Thymus (tissue), 14 donors: Measurements from ENCODE around the gene AMD1. TPM values are rescaled to one million over a fixed set of nuclear protein-coding genes. Genes with fewer than 3 reads are reported as not detected.
"Not testable (repeated sequence)": the region's sequence is repeated elsewhere in the genome, so short reads cannot be mapped to it uniquely, and the experiment has no call there.

Experiments used
- DNase-seq, 9 donors: peaks; one replicate each; pipeline ENCODE4 v3.0.0-alpha.2; 2013; ENCODE audit warnings: low spot score in 9 of 9, low read depth in 6 of 9, missing footprints in 1 of 9
- H3K27ac ChIP-seq, 2 donors: one replicate each; pipeline ENCODE4 v1.5.1; 2013; ENCODE audit warnings: control low read depth in 1 of 2, low read depth in 1 of 2, low read length in 1 of 2, mild to moderate bottlenecking in 1 of 2, moderate library complexity in 1 of 2
- H3K27me3 ChIP-seq, 2 donors: one replicate each; pipeline ENCODE4 v1.5.1; 2013; ENCODE audit warnings: low read length in 1 of 2; ENCODE audit not compliant: control insufficient read depth in 2 of 2, insufficient read depth in 1 of 2
- H3K36me3 ChIP-seq, 2 donors: one replicate each; pipeline ENCODE4 v1.5.1; 2013; ENCODE audit warnings: low read length in 1 of 2, mild to moderate bottlenecking in 1 of 2, moderate library complexity in 1 of 2; ENCODE audit not compliant: control insufficient read depth in 2 of 2, insufficient read depth in 2 of 2
- H3K4me1 ChIP-seq, 2 donors: one replicate each; pipeline ENCODE4 v1.5.1; 2013; ENCODE audit warnings: low read length in 2 of 2; ENCODE audit not compliant: control insufficient read depth in 2 of 2, insufficient read depth in 2 of 2
- H3K4me3 ChIP-seq, 2 donors: one replicate each; pipeline ENCODE4 v1.5.1; 2013; ENCODE audit warnings: low read length in 2 of 2, control low read depth in 1 of 2, mild to moderate bottlenecking in 1 of 2
- H3K9me3 ChIP-seq, 2 donors: one replicate each; pipeline ENCODE4 v1.5.1; 2013; ENCODE audit warnings: low read length in 1 of 2, mild to moderate bottlenecking in 1 of 2; ENCODE audit not compliant: control insufficient read depth in 2 of 2, insufficient read depth in 1 of 2
- WGBS: extraction: QIAGEN DNeasy Blood & Tissue Kit; methylation state at CpG from one replicate; pipeline ENCODE4 v1.1.7; 2013; 5-methylcytosine and 5-hydroxymethylcytosine counted together
- long read RNA-seq, 10 donors: transcript quantifications; one replicate each; lab custom pipeline, GENCODE V29; 2026
- polyA plus RNA-seq: library from polyadenylated mRNA; stranded (reverse); fragments of 200-250 nt; gene quantifications from one replicate; pipeline ENCODE4 v1.2.3, GENCODE V29; 2013
- total RNA-seq: library from RNA; stranded (reverse); fragments of 120-200 nt; gene quantifications from one replicate; pipeline ENCODE4 v1.2.4, GENCODE V29; 2013
- donor health status: healthy.

Gene AMD1
- 61.4 TPM for total RNA-seq
- polyA plus RNA-seq: 51.9 TPM
- long read RNA-seq, donor 1, partial matches to known transcripts: 0 of 4 reads
- long read RNA-seq, donor 1, other reads (novel, unspliced or antisense): 0 of 4 reads
- long read RNA-seq, donor 2: 0 reads
- long read RNA-seq, donor 3, full-length matches to known transcripts: 33 of 33 reads
- long read RNA-seq, donor 3, partial matches to known transcripts: 0 of 33 reads
- long read RNA-seq, donor 3, other reads (novel, unspliced or antisense): 0 of 33 reads
- long read RNA-seq, donor 4, transcript AMD1-204 (9 exons, 3,438 nt): major isoform, 17 of 18 reads
- long read RNA-seq, donor 4, partial matches to known transcripts: 0 of 18 reads
- long read RNA-seq, donor 4, other reads (novel, unspliced or antisense): 0 of 18 reads
- long read RNA-seq, donor 5, full-length matches to known transcripts: 32 of 32 reads
- long read RNA-seq, donor 5, partial matches to known transcripts: 0 of 32 reads
- long read RNA-seq, donor 5, other reads (novel, unspliced or antisense): 0 of 32 reads
- long read RNA-seq, donor 6, full-length matches to known transcripts: 10 of 10 reads
- long read RNA-seq, donor 6, partial matches to known transcripts: 0 of 10 reads
- long read RNA-seq, donor 6, other reads (novel, unspliced or antisense): 0 of 10 reads
- long read RNA-seq, donor 7, full-length matches to known transcripts: 27 of 27 reads
- long read RNA-seq, donor 7, partial matches to known transcripts: 0 of 27 reads
- long read RNA-seq, donor 7, other reads (novel, unspliced or antisense): 0 of 27 reads
- long read RNA-seq, donor 8, full-length matches to known transcripts: 12 of 12 reads
- long read RNA-seq, donor 8, partial matches to known transcripts: 0 of 12 reads
- long read RNA-seq, donor 8, other reads (novel, unspliced or antisense): 0 of 12 reads
- long read RNA-seq, donor 9, full-length matches to known transcripts: 25 of 25 reads
- long read RNA-seq, donor 9, partial matches to known transcripts: 0 of 25 reads
- long read RNA-seq, donor 9, other reads (novel, unspliced or antisense): 0 of 25 reads
- long read RNA-seq, donor 10, full-length matches to known transcripts: 17 of 17 reads
- long read RNA-seq, donor 10, partial matches to known transcripts: 0 of 17 reads
- long read RNA-seq, donor 10, other reads (novel, unspliced or antisense): 0 of 17 reads

- Histone ChIP-seq H3K4me1 (peaks cover 9 to 14% of the 10 kb centered on the region in 2 donors), H3K27ac (peak within 1 kb of the TSS; percentile 92 to 94), H3K27me3 (no peaks in the 10 kb centered on the region), H3K9me3 (peaks cover 0 to 3% of the 10 kb centered on the region in 2 donors), H3K4me3 (peak within 1 kb of the TSS; percentile 85 to 88), H3K36me3 (no peaks in the 10 kb centered on the region)
- DNase-seq: peak; percentile 94 to 99 (median 97)
- under 1% methylated on average over 59 of the region's 59 CpGs for WGBS
Measured at GRCh38 chr6:110873981-110874879, at the start of gene AMD1. Gene AMD1, plus strand, starts transcription at chr6:110874785. Its CDS starts 321 bp downstream, at chr6:110875106.

GRCh38 chr6:110826236-110827129 is 48.1 kb upstream of the AMD1 start:
- H3K27ac ChIP-seq: peak overlapping the region in 1 of 2 donors; percentile 15
- H3K4me3 ChIP-seq: no peak overlapping the region
- no peaks in the 10 kb centered on the region for H3K4me1 ChIP-seq
- no peaks in the 10 kb centered on the region for H3K27me3 ChIP-seq
- WGBS: 85% methylated on average over 9 of the region's 9 CpGs
- H3K9me3 ChIP-seq: no peaks in the 10 kb centered on the region
- H3K36me3 ChIP-seq: no peaks in the 10 kb centered on the region
- no peak for DNase-seq

- no peak for DNase-seq
- Histone ChIP-seq H3K27ac (no peak overlapping the region), H3K36me3 (no peaks in the 10 kb centered on the region), H3K4me3 (no peak overlapping the region), H3K27me3 (no peaks in the 10 kb centered on the region), H3K9me3 (no peaks in the 10 kb centered on the region), H3K4me1 (no peaks in the 10 kb centered on the region)
- 86% methylated on average over 1 of the region's 1 CpG for whole genome bisulfite sequencing
Measured at GRCh38 chr6:110828396-110828795, 46.2 kb upstream of the AMD1 start.

GRCh38 chr6:110831405-110831804 is 43.2 kb upstream of the AMD1 start:
- WGBS: 99% methylated on average over 6 of the region's 6 CpGs
- Histone ChIP-seq H3K36me3 (no peaks in the 10 kb centered on the region), H3K4me3 (no peak overlapping the region), H3K9me3 (no peaks in the 10 kb centered on the region), H3K27ac (no peak overlapping the region), H3K27me3 (no peaks in the 10 kb centered on the region), H3K4me1 (no peaks in the 10 kb centered on the region)
- no peak for DNase-seq

GRCh38 chr6:110833831-110834230 is 40.8 kb upstream of the AMD1 start:
- Histone ChIP-seq H3K9me3 (no peaks in the 10 kb centered on the region), H3K36me3 (no peaks in the 10 kb centered on the region), H3K4me1 (no peaks in the 10 kb centered on the region), H3K4me3 (no peak overlapping the region), H3K27ac (no peak overlapping the region), H3K27me3 (no peaks in the 10 kb centered on the region)
- WGBS: 98% methylated on average over 6 of the region's 6 CpGs
- DNase-seq: no peak

GRCh38 chr6:110835751-110836150 is 38.8 kb upstream of the AMD1 start:
- not testable (repeated sequence) for H3K27me3 ChIP-seq, H3K4me3 ChIP-seq, H3K4me1 ChIP-seq, H3K9me3 ChIP-seq, DNase-seq, H3K36me3 ChIP-seq, H3K27ac ChIP-seq
- WGBS: 97% methylated on average over 5 of the region's 5 CpGs

- no peak for DNase-seq
- Histone ChIP-seq H3K27me3 (no peaks in the 10 kb centered on the region), H3K4me3 (no peak overlapping the region), H3K27ac (no peak overlapping the region), H3K9me3 (peaks cover 0 to 5% of the 10 kb centered on the region in 2 donors), H3K36me3 (no peaks in the 10 kb centered on the region), H3K4me1 (no peaks in the 10 kb centered on the region)
- WGBS: 90% methylated on average over 6 of the region's 6 CpGs
Measured at GRCh38 chr6:110841266-110841665, 33.3 kb upstream of the AMD1 start.
